SU-DHL-6 (cell line): ENCODE measurements around the gene TIMP4.

Experiments
- H2AFZ ChIP-seq: fragments of 200-600 bp; sonication (generic); 2 replicates; pipeline ENCODE4 v1.6.1; 2014; ENCODE audit warnings: low read depth, mild to moderate bottlenecking, moderate library complexity, mixed read lengths, antibody characterized with exemption, low read length; ENCODE audit not compliant: severe bottlenecking
- H3F3A ChIP-seq: fragments of 200-600 bp; shearing (Covaris generic); 2 replicates; pipeline ENCODE4 v1.6.0; 2016; ENCODE audit warnings: antibody characterized with exemption, mild to moderate bottlenecking; ENCODE audit not compliant: insufficient read depth
- H3K27ac ChIP-seq: fragments of 200-600 bp; sonication (generic); 2 replicates; pipeline ENCODE4 v1.5.1; 2016; ENCODE audit warnings: low read depth, mild to moderate bottlenecking, low read length, moderate library complexity, mixed read lengths
- H3K27me3 ChIP-seq: fragments of 200-600 bp; sonication (generic), shearing (Covaris generic); 2 replicates; pipeline ENCODE4 v1.6.0; 2014; ENCODE audit warnings: mild to moderate bottlenecking, low read length
- H3K36me3 ChIP-seq: fragments of 200-600 bp; sonication (generic); 2 replicates; pipeline ENCODE4 v1.6.1; 2014; ENCODE audit warnings: mild to moderate bottlenecking, low read length, mixed read lengths
- H3K4me2 ChIP-seq: fragments of 300-600, 200-600 bp; shearing (Covaris generic), sonication (generic); 2 replicates; pipeline ENCODE4 v1.6.0; 2014; ENCODE audit warnings: low read length, low read depth, mild to moderate bottlenecking; ENCODE audit not compliant: poor library complexity, severe bottlenecking
- H3K4me3 ChIP-seq: fragments of 200-600 bp; sonication (generic); 2 replicates; pipeline ENCODE4 v1.5.1; 2014; ENCODE audit warnings: antibody characterized with exemption, low read length, mild to moderate bottlenecking, mixed read lengths; ENCODE audit not compliant: insufficient read depth, poor library complexity, severe bottlenecking
- H3K79me2 ChIP-seq: fragments of 200-600 bp; sonication (generic); 2 replicates; pipeline ENCODE4 v1.6.1; 2014; ENCODE audit warnings: mild to moderate bottlenecking, low read length, moderate library complexity; ENCODE audit not compliant: insufficient read depth
- H3K9ac ChIP-seq: fragments of 200-600 bp; sonication (generic); 2 replicates; pipeline ENCODE4 v1.7.0; 2014; ENCODE audit warnings: mild to moderate bottlenecking, low read length
- H3K9me2 ChIP-seq: fragments of 200-600 bp; sonication (generic); replicated peaks from 2 replicates; pipeline ENCODE4 v1.6.1; 2014; ENCODE audit warnings: low read length; ENCODE audit not compliant: insufficient read depth
- H3K9me3 ChIP-seq: fragments of 200-600 bp; sonication (generic); 2 replicates; pipeline ENCODE4 v1.6.1; 2014; ENCODE audit warnings: low read length, mixed read lengths; ENCODE audit not compliant: insufficient read depth
- H4K20me1 ChIP-seq: fragments of 200-600 bp; sonication (generic); 2 replicates; pipeline ENCODE4 v1.6.1; 2014; ENCODE audit warnings: low read depth, mild to moderate bottlenecking, antibody characterized with exemption, low read length, moderate library complexity, mixed read lengths
- EZH2phosphoT487 ChIP-seq: fragments of 200-600 bp; sonication (generic), shearing (Covaris generic); conservative IDR thresholded peaks from 2 replicates; pipeline ENCODE4 v1.6.1; 2018; ENCODE audit warnings: mild to moderate bottlenecking, antibody characterized with exemption, low read length, moderate library complexity, mixed read lengths
- TF ChIP-seq, protein P1 (sequence below): fragments of 200-600 bp; sonication (generic); IDR thresholded peaks from one replicate; pipeline ENCODE4 v1.5.1; 2017; ENCODE audit warnings: antibody characterized with exemption, mild to moderate bottlenecking, low read length, moderate library complexity; ENCODE audit not compliant: insufficient read depth, poor library complexity, severe bottlenecking

The TIMP4 gene

GRCh38 chr3:12148183-12148940 is 10.3 kb downstream of the TIMP4 start:
- H3K9ac ChIP-seq: no peak overlapping the region
- H3K4me2 ChIP-seq: no peak overlapping the region
- H3K36me3 ChIP-seq: no peaks in the 10 kb centered on the region
- H3K79me2 ChIP-seq: no peaks in the 10 kb centered on the region
- TF ChIP-seq EZH2phosphoT487: no peak
- TF ChIP-seq, protein P1, sequence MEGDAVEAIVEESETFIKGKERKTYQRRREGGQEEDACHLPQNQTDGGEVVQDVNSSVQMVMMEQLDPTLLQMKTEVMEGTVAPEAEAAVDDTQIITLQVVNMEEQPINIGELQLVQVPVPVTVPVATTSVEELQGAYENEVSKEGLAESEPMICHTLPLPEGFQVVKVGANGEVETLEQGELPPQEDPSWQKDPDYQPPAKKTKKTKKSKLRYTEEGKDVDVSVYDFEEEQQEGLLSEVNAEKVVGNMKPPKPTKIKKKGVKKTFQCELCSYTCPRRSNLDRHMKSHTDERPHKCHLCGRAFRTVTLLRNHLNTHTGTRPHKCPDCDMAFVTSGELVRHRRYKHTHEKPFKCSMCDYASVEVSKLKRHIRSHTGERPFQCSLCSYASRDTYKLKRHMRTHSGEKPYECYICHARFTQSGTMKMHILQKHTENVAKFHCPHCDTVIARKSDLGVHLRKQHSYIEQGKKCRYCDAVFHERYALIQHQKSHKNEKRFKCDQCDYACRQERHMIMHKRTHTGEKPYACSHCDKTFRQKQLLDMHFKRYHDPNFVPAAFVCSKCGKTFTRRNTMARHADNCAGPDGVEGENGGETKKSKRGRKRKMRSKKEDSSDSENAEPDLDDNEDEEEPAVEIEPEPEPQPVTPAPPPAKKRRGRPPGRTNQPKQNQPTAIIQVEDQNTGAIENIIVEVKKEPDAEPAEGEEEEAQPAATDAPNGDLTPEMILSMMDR: no peak
- H3K27me3 ChIP-seq: no peaks in the 10 kb centered on the region
- H3K4me3 ChIP-seq: no peak overlapping the region
- H3K27ac ChIP-seq: no peak overlapping the region
- no peak overlapping the region for H2AFZ ChIP-seq
- no peaks in the 10 kb centered on the region for H3K9me2 ChIP-seq
- H4K20me1 ChIP-seq: no peaks in the 10 kb centered on the region
- H3K9me3 ChIP-seq: no peaks in the 10 kb centered on the region
- no peaks in the 10 kb centered on the region for H3F3A ChIP-seq

DNA sequence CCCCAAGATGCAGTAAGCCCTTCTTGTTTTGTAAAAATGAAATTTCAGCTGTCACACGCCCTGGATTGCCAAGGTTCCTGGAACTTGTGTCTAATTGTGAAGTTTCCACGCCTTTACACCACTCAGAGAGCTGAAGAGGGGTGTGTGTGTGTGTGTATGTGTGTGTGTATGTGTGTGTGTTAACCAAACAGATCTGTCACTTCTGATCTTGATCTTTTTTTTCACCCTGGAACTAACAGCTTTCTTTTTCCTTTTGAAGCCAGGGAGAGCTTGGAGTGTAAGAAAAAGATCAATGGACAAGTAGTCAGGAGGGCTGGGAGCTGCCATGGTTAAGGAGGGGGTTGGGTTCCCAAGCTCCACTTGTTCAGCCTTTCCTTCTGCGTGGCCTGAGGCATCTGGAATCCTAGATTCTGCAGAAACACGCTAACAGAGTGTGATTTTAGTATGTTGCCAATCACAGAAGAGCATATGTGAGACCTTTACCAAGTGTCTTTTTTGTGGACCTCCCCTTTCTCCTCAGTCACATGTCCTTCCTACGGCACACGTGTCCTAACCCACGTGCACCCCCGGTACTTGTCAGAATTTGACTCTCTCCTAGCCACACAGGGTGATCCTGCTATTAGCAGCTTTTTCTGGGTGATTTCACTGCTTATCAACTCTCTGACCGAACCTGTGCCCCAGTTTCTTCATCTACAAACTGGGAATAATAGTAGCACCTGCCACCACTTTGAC is 11.5 kb downstream of the TIMP4 start:
- Histone ChIP-seq H3K27ac (no peak overlapping the region), H3K4me2 (no peak overlapping the region), H3K9me2 (no peaks in the 10 kb centered on the region), H3F3A (no peaks in the 10 kb centered on the region), H3K79me2 (no peaks in the 10 kb centered on the region), H3K9me3 (no peaks in the 10 kb centered on the region), H3K9ac (no peak overlapping the region), H4K20me1 (no peaks in the 10 kb centered on the region), H3K36me3 (no peaks in the 10 kb centered on the region), H3K4me3 (no peak overlapping the region), H3K27me3 (no peaks in the 10 kb centered on the region), H2AFZ (no peak overlapping the region)
- TF ChIP-seq, protein P1: no peak
- TF ChIP-seq EZH2phosphoT487: no peak

DNA sequence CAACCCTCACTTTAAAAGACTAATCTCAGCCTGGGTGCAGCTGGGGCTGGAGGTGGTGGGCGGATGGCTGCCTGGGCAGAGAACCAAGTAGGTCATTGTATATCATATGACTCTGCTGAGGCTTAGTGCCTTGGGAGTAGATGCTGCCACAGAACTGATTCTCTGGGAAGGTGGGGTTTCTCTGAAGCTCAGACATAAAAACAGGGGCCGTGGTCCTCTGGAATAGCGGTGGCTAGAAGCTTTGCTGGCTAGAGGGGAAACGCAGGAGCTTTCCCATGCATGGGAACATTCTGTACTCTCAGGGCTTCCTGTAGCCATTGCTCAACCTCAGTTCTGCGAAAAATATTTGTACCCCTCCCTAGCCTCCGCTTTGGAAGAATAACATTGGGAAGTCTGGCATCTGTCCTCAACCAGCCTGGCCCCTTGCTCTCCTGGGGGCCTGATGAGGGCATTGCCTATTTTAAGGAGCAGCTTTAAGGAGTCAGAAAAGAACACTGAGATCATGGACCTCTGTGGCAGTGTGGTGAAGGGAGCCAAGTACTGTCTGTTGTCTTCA is 14.7 kb downstream of the TIMP4 start:
- Histone ChIP-seq H3K4me2 (no peak overlapping the region), H2AFZ (no peak overlapping the region), H3K27me3 (no peaks in the 10 kb centered on the region), H3K27ac (no peak overlapping the region), H3K36me3 (no peaks in the 10 kb centered on the region), H3K9ac (no peak overlapping the region), H3K4me3 (no peak overlapping the region), H3K9me3 (no peaks in the 10 kb centered on the region), H3F3A (no peaks in the 10 kb centered on the region), H4K20me1 (no peaks in the 10 kb centered on the region), H3K9me2 (no peaks in the 10 kb centered on the region), H3K79me2 (no peaks in the 10 kb centered on the region)
- TF ChIP-seq, protein P1: no peak
- no peak for TF ChIP-seq EZH2phosphoT487
